SK-N-SH (cell line): ENCODE results near the gene TEAD2.

Experiments used
- MXI1 ChIP-seq: IDR thresholded peaks from 2 replicates; pipeline ENCODE4 v1.6.1; 2012; ENCODE audit warnings: mild to moderate bottlenecking, low read depth, low read length, improper control_type of control experiment
- POLR2AphosphoS5 ChIP-seq: IDR thresholded peaks from 2 replicates; pipeline ENCODE4 v1.6.1; 2012; ENCODE audit warnings: low read depth, low read length
- RAD21 ChIP-seq: IDR thresholded peaks from 2 replicates; pipeline ENCODE4 v1.6.1; 2012; ENCODE audit warnings: mild to moderate bottlenecking, low read length
- TCF12 ChIP-seq: IDR thresholded peaks from 2 replicates; pipeline ENCODE4 v1.4.0; 2012
- TF ChIP-seq, protein P1 (sequence below): fragments of 200-600 bp; sonication (generic); IDR thresholded peaks from 2 replicates; pipeline ENCODE4 v1.6.1; 2017; ENCODE audit warnings: antibody characterized with exemption, mild to moderate bottlenecking, moderate library complexity

DNA sequence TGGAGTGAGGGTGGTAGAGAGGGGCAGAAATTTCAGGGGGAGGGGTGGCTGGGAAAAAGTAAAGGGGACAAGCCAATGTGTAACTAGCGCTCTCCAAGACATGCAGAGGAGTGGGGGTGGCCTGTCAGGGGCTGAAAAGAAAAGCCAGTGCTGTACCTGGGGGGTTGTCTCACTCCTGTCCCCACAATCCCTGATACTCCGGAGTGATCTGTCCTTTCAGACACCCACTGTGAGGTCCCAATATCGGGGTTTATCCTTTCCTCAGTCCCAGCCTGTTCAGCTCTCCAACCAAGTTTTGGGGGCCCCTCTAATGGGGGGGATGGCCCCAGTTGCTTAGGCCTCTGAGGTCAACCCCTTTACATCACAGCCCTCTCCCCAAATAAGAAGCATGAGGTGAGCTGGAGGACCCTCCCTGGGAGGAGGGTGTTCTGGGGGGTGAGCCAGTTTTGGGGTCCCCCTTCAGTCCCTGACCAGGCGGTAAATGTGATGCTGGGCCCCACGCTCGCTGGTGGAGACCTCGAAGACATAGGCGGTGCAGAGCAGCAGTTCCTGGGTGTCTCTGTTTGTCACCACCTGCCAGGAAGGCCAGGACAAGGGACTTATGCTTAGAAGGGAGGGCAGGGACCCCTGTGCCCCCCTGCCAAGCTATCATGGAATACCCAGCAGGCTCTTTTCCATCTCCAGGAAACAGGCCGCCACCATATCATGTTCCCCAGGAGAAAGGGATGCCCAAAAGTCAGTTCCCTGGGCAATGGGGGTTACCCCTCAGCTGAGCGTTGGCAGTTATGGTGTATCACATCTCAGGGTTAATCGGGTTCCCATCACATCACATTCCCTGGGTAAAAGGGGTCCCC lies 21.1 kb downstream of the TEAD2 start:
- TF ChIP-seq, protein P1, sequence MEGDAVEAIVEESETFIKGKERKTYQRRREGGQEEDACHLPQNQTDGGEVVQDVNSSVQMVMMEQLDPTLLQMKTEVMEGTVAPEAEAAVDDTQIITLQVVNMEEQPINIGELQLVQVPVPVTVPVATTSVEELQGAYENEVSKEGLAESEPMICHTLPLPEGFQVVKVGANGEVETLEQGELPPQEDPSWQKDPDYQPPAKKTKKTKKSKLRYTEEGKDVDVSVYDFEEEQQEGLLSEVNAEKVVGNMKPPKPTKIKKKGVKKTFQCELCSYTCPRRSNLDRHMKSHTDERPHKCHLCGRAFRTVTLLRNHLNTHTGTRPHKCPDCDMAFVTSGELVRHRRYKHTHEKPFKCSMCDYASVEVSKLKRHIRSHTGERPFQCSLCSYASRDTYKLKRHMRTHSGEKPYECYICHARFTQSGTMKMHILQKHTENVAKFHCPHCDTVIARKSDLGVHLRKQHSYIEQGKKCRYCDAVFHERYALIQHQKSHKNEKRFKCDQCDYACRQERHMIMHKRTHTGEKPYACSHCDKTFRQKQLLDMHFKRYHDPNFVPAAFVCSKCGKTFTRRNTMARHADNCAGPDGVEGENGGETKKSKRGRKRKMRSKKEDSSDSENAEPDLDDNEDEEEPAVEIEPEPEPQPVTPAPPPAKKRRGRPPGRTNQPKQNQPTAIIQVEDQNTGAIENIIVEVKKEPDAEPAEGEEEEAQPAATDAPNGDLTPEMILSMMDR, result no peak
- TF ChIP-seq POLR2AphosphoS5, result no peak
- no peak for TF ChIP-seq TCF12
- TF ChIP-seq MXI1, result no peak
- TF ChIP-seq RAD21, result no peak
